GM06990 (cell line): ENCODE results near the gene CACNA1D.
"Not testable (repeated sequence)": the region's sequence is repeated elsewhere in the genome, so short reads cannot be mapped to it uniquely, and the experiment has no call there.

Experiments used
- DNase-seq: peaks from one replicate; pipeline ENCODE4 v3.0.0-alpha.2; 2011; ENCODE audit not compliant: insufficient read length; ENCODE audit errors: extremely low read depth
- H3K27me3 ChIP-seq: replicated peaks from 2 replicates; pipeline ENCODE4 v1.6.0; 2011; ENCODE audit warnings: low read length; ENCODE audit not compliant: control insufficient read depth, insufficient read depth
- H3K36me3 ChIP-seq: 2 replicates; pipeline ENCODE4 v1.5.1; 2011; ENCODE audit warnings: low read length; ENCODE audit not compliant: control insufficient read depth, insufficient read depth
- H3K4me3 ChIP-seq: replicated peaks from 2 replicates; pipeline ENCODE4 v1.5.1; 2011; ENCODE audit warnings: low read depth, mild to moderate bottlenecking, control low read depth, low read length
- CTCF ChIP-seq: IDR thresholded peaks from 2 replicates; pipeline ENCODE4 v1.5.1; 2011; ENCODE audit warnings: low read length, control low read depth, mild to moderate bottlenecking, inconsistent platforms; ENCODE audit not compliant: insufficient read depth, poor library complexity, severe bottlenecking

Gene CACNA1D

DNA sequence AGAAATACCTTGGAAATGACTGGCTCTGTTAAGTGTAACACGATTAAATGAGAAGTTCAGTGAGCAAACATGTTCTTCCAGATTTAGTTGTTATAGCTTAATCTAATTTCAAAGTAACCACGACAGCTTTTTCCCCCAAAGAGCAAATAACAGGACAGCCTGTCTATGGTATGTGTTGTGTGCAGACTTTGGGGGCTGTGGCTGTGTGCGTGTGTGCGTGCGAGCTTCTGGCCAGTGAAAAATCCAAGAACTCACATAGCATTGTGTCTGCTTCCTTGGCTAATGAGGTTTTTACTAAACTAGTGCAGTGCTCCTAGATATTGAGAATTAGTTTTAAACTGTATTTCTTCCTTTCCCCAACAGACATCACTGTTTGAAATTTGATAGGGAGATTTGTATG, 167.1 kb downstream of the CACNA1D start:
- TF ChIP-seq CTCF: no peak
- no peak for DNase-seq
- Histone ChIP-seq H3K27me3 (no peaks in the 10 kb centered on the region), H3K36me3 (no peaks in the 10 kb centered on the region), H3K4me3 (no peak overlapping the region)

- H3K4me3 ChIP-seq, DNase-seq, H3K36me3 ChIP-seq, H3K27me3 ChIP-seq: not testable (repeated sequence)
Observed at GRCh38 chr3:53664812-53665211, 170.4 kb downstream of the CACNA1D start.

GRCh38 chr3:53665608-53666425, 171.4 kb downstream of the CACNA1D start:
- no peak for DNase-seq
- Histone ChIP-seq H3K36me3 (no peaks in the 10 kb centered on the region), H3K4me3 (no peak overlapping the region), H3K27me3 (no peaks in the 10 kb centered on the region)
- TF ChIP-seq CTCF: no peak

GRCh38 chr3:53668872-53669271, 174.5 kb downstream of the CACNA1D start:
- Histone ChIP-seq H3K4me3 (no peak overlapping the region), H3K27me3 (no peaks in the 10 kb centered on the region), H3K36me3 (no peaks in the 10 kb centered on the region)
- TF ChIP-seq CTCF: peak; percentile 50
- no peak for DNase-seq

DNA sequence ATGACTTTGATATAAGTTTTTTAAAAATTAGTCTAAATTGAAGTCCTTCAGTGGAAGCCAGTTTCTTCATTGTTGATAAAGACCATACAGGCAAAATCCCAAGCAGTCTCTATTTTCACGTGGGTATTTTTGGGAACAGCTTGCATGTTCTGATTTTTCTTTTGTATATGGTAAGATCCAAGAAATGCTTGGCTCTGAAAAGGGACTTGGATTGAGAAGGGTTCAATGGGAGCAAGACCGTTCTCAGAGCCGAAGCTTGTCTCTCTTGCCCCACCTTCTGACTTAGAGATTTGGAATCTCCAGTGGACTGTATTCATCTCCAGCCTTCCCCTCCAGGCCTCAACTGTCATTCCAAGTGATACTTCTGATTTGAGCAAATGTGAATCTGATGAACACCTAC, 176.3 kb downstream of the CACNA1D start:
- H3K4me3 ChIP-seq: no peak overlapping the region
- no peak for DNase-seq
- no peak for TF ChIP-seq CTCF
- H3K27me3 ChIP-seq: no peaks in the 10 kb centered on the region
- no peaks in the 10 kb centered on the region for H3K36me3 ChIP-seq

DNA sequence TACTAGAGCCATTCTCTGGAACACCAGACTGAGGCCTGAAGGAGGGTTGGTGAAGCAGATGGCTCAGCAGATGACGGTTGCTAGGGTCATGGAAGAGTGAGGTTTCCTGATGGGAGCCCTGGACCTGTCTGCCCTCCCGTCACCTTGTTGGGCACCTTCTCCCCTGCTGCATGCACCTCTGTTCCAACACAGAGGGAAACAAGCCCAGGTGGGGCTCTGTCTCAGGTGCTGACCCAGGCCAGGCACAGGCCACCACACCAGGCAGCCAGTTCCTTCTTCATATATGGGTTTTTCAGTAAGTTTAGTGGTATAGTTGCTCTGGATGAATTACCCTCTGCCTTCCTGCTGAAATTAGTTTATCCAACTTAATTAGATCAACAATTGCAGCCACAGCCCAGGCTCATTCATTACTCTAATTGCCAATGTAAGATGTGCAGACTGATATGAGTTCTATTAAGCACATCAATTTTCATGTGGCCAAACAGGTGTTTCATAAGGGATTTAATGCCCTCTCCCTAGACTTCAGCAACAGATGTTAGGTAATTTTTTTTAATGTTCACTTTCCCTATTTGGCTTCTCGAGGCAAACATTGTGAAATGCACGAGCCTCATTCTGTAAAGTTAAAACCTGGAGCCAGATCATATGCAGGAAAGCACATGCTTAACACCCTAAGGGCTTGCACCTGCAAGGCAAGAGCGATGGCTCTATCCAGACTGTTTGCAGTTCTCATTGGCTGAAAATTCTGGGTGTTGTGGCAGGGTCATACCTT, 177.0 kb downstream of the CACNA1D start:
- Histone ChIP-seq H3K36me3 (no peaks in the 10 kb centered on the region), H3K4me3 (no peak overlapping the region), H3K27me3 (no peaks in the 10 kb centered on the region)
- TF ChIP-seq CTCF: no peak
- DNase-seq: no peak
